Measurements from ENCODE around the gene KCNIP4.

- TF ChIP-seq, protein P1, sequence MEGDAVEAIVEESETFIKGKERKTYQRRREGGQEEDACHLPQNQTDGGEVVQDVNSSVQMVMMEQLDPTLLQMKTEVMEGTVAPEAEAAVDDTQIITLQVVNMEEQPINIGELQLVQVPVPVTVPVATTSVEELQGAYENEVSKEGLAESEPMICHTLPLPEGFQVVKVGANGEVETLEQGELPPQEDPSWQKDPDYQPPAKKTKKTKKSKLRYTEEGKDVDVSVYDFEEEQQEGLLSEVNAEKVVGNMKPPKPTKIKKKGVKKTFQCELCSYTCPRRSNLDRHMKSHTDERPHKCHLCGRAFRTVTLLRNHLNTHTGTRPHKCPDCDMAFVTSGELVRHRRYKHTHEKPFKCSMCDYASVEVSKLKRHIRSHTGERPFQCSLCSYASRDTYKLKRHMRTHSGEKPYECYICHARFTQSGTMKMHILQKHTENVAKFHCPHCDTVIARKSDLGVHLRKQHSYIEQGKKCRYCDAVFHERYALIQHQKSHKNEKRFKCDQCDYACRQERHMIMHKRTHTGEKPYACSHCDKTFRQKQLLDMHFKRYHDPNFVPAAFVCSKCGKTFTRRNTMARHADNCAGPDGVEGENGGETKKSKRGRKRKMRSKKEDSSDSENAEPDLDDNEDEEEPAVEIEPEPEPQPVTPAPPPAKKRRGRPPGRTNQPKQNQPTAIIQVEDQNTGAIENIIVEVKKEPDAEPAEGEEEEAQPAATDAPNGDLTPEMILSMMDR (IDR thresholded peaks at IDR 0.05; ENCODE audit: insufficient read depth, low read length): no peak
- TF ChIP-seq GABPA (IDR thresholded peaks at IDR 0.05; ENCODE audit: low read depth) (no peak), POLR2AphosphoS5 (IDR thresholded peaks at IDR 0.05; ENCODE audit: low read depth) (no peak)
Measured at GRCh38 chr4:20984576-20984836, 964.1 kb downstream of the KCNIP4 start.

Measured in HL-60 (cell line).